HepG2 (cell line): ENCODE measurements around the gene CPHXL2. TPM values are rescaled to one million over a fixed set of nuclear protein-coding genes. Genes with fewer than 3 reads are reported as not detected.

ENCODE experiments used
- GFI1 ChIP-seq: sonication (generic); formaldehyde crosslinking; IDR thresholded peaks from 2 replicates; pipeline ENCODE4 v1.5.0; 2020; ENCODE audit warnings: missing genetic modification reagents, mild to moderate bottlenecking, borderline replicate concordance
- HOXA9 ChIP-seq: sonication (generic); formaldehyde crosslinking; IDR thresholded peaks from 2 replicates; pipeline ENCODE4 v1.8.1; 2022; ENCODE audit warnings: missing genetic modification reagents, mild to moderate bottlenecking, moderate library complexity, borderline replicate concordance
- JUND ChIP-seq: sonication (generic); formaldehyde crosslinking; IDR thresholded peaks from 2 replicates; pipeline ENCODE4 v1.8.0; 2022; ENCODE audit warnings: mild to moderate bottlenecking, missing genetic modification reagents
- SMAD3 ChIP-seq: sonication (generic); formaldehyde crosslinking; IDR thresholded peaks from 2 replicates; pipeline ENCODE4 v1.4.0; 2020; ENCODE audit warnings: missing genetic modification reagents
- SP2 ChIP-seq: sonication (generic); formaldehyde crosslinking; IDR thresholded peaks from 2 replicates; pipeline ENCODE4 v1.5.1; 2020; ENCODE audit warnings: mild to moderate bottlenecking, missing genetic modification reagents
- STAG1 ChIP-seq: sonication (generic); formaldehyde crosslinking; IDR thresholded peaks from 2 replicates; pipeline ENCODE4 v1.4.0; 2020; ENCODE audit warnings: missing genetic modification reagents
- ZBTB3 ChIP-seq: sonication (generic); formaldehyde crosslinking; IDR thresholded peaks from 2 replicates; pipeline ENCODE4 v1.4.0; 2020; ENCODE audit warnings: low read depth, mild to moderate bottlenecking, moderate library complexity, missing genetic modification reagents, borderline replicate concordance
- ZEB1 ChIP-seq: IDR thresholded peaks from 2 replicates; pipeline ENCODE4 v1.6.1; 2012; ENCODE audit warnings: mild to moderate bottlenecking, low read depth, inconsistent platforms; ENCODE audit not compliant: insufficient replicate concordance
- ZFX ChIP-seq: sonication (generic); formaldehyde crosslinking; IDR thresholded peaks from 2 replicates; pipeline ENCODE4 v1.4.0; 2020; ENCODE audit warnings: mild to moderate bottlenecking, low read depth, missing genetic modification reagents, moderate library complexity
- ZMAT3 ChIP-seq: sonication (generic); formaldehyde crosslinking; conservative IDR thresholded peaks from 2 replicates; pipeline ENCODE4 v1.7.0; 2021; ENCODE audit warnings: missing genetic modification reagents
- ZNF510 ChIP-seq: sonication (generic); formaldehyde crosslinking; IDR thresholded peaks from 2 replicates; pipeline ENCODE4 v1.4.0; 2020; ENCODE audit warnings: low read depth, mild to moderate bottlenecking, missing genetic modification reagents
- ZNF556 ChIP-seq: sonication (generic); formaldehyde crosslinking; IDR thresholded peaks from 2 replicates; pipeline ENCODE4 v1.4.0; 2020; ENCODE audit warnings: mild to moderate bottlenecking, missing genetic modification reagents, borderline replicate concordance
- ZNF780A ChIP-seq: sonication (generic); formaldehyde crosslinking; IDR thresholded peaks from 2 replicates; pipeline ENCODE4 v1.8.0; 2022; ENCODE audit warnings: mild to moderate bottlenecking, missing genetic modification reagents, moderate library complexity
- polyA plus RNA-seq, 8 experiments: library from polyadenylated mRNA; depleted of rRNA in 3 of 8; stranded (reverse) in 7 of 8; unstranded in 1 of 8; fragments of >200 nt; fragmentation: Illumina TruSeq in 4 of 8; extraction: Trizol in 4 of 8; gene quantifications; 2 replicates each; pipeline versions ENCODE4 v1.2.1 to v1.2.3, GENCODE V29; 2011 to 2016; ENCODE audit warnings: low read depth in 4 of 8, missing spikeins in 1 of 8, mixed read lengths in 1 of 8; ENCODE audit not compliant: insufficient read depth in 1 of 8
- total RNA-seq, 5 experiments: library from RNA; depleted of rRNA; stranded (reverse); fragments of >200 nt; fragmentation: Illumina TruSeq; extraction: Trizol; gene quantifications; 2 replicates each; pipeline ENCODE4 v1.2.3, GENCODE V29; 2016; ENCODE audit warnings: low read depth in 1 of 5
- TF ChIP-seq, protein P1 (sequence below): sonication (generic); formaldehyde crosslinking; IDR thresholded peaks from 2 replicates; pipeline ENCODE4 v1.4.0; 2020; ENCODE audit warnings: missing genetic modification reagents
- TF ChIP-seq, protein P2 (sequence below), 2 experiments: IDR thresholded peaks; 2 replicates each; pipeline ENCODE4 v1.6.1; 2011 to 2012; ENCODE audit warnings: low read length in 2 of 2, borderline replicate concordance in 1 of 2, low read depth in 1 of 2, mild to moderate bottlenecking in 1 of 2, moderate library complexity in 1 of 2
- TF ChIP-seq, protein P3 (sequence below): sonication (generic); formaldehyde crosslinking; IDR thresholded peaks from 2 replicates; pipeline ENCODE4 v1.4.0; 2020; ENCODE audit warnings: mild to moderate bottlenecking, missing genetic modification reagents
- TF ChIP-seq, protein P4 (sequence below): sonication (generic); formaldehyde crosslinking; IDR thresholded peaks from 2 replicates; pipeline ENCODE4 v1.5.0; 2020; ENCODE audit warnings: mild to moderate bottlenecking, missing genetic modification reagents
- TF ChIP-seq, protein P5 (sequence below): sonication (generic); formaldehyde crosslinking; IDR thresholded peaks from 2 replicates; pipeline ENCODE4 v1.4.0; 2020; ENCODE audit warnings: mild to moderate bottlenecking, missing genetic modification reagents

The CPHXL2 gene
- total and polyA plus RNA-seq, 2 of the 13 experiments (the other 11 are each of a cell fraction or from before 2014, with no cell fraction given), result not detected

DNA sequence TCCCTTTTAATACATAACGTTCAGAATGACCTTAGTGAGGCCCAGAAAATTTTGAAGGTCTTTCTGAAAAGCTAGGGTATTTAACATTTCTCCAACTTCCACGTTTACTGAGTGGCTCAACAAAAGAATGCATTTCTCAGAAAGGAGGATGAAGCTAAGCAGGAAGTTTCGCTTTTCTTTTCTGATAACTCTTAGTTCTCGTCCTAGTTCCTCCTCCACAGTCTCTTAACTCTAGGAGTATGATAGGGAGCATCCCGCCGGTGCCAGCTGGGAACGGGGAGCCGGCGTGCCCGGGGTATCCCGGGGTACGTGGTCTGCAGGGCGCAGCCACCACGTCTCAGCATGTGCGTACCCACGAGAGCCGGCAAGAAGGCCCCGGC lies 29.7 kb downstream of the CPHXL2 start (continued):
- TF ChIP-seq, protein P1, sequence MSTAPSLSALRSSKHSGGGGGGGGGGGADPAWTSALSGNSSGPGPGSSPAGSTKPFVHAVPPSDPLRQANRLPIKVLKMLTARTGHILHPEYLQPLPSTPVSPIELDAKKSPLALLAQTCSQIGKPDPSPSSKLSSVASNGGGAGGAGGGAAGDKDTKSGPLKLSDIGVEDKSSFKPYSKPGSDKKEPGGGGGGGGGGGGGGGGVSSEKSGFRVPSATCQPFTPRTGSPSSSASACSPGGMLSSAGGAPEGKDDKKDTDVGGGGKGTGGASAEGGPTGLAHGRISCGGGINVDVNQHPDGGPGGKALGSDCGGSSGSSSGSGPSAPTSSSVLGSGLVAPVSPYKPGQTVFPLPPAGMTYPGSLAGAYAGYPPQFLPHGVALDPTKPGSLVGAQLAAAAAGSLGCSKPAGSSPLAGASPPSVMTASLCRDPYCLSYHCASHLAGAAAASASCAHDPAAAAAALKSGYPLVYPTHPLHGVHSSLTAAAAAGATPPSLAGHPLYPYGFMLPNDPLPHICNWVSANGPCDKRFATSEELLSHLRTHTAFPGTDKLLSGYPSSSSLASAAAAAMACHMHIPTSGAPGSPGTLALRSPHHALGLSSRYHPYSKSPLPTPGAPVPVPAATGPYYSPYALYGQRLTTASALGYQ (CRISPR knock-in tag), result peak; percentile 0; the same call in 1 of the 2 replicates
- TF ChIP-seq ZBTB3 (CRISPR knock-in tag), result 0 out of 2 replicates have a peak, but pooled peaks have one; percentile 62
- TF ChIP-seq JUND, result no peak
- TF ChIP-seq ZEB1, result peak; percentile 17
- TF ChIP-seq SMAD3, result no peak
- TF ChIP-seq, protein P2, sequence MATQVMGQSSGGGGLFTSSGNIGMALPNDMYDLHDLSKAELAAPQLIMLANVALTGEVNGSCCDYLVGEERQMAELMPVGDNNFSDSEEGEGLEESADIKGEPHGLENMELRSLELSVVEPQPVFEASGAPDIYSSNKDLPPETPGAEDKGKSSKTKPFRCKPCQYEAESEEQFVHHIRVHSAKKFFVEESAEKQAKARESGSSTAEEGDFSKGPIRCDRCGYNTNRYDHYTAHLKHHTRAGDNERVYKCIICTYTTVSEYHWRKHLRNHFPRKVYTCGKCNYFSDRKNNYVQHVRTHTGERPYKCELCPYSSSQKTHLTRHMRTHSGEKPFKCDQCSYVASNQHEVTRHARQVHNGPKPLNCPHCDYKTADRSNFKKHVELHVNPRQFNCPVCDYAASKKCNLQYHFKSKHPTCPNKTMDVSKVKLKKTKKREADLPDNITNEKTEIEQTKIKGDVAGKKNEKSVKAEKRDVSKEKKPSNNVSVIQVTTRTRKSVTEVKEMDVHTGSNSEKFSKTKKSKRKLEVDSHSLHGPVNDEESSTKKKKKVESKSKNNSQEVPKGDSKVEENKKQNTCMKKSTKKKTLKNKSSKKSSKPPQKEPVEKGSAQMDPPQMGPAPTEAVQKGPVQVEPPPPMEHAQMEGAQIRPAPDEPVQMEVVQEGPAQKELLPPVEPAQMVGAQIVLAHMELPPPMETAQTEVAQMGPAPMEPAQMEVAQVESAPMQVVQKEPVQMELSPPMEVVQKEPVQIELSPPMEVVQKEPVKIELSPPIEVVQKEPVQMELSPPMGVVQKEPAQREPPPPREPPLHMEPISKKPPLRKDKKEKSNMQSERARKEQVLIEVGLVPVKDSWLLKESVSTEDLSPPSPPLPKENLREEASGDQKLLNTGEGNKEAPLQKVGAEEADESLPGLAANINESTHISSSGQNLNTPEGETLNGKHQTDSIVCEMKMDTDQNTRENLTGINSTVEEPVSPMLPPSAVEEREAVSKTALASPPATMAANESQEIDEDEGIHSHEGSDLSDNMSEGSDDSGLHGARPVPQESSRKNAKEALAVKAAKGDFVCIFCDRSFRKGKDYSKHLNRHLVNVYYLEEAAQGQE (IDR thresholded peaks at IDR 0.05; ENCODE audit: borderline replicate concordance in 1 of 2, low read depth in 1 of 2, low read length in 2 of 2), result no peak
- TF ChIP-seq ZNF780A (CRISPR knock-in tag), result 0 out of 2 replicates have a peak, but pooled peaks have one; percentile 38
- TF ChIP-seq STAG1 (CRISPR knock-in tag), result 0 out of 2 replicates have a peak, but pooled peaks have one; percentile 16
- TF ChIP-seq ZMAT3 (CRISPR knock-in tag), result 0 out of 2 replicates have a peak, but pooled peaks have one; percentile 11
- 0 out of 2 replicates have a peak, but pooled peaks have one; percentile 13 for TF ChIP-seq HOXA9
- no peak for TF ChIP-seq SP2 (CRISPR knock-in tag)
- TF ChIP-seq, protein P3, sequence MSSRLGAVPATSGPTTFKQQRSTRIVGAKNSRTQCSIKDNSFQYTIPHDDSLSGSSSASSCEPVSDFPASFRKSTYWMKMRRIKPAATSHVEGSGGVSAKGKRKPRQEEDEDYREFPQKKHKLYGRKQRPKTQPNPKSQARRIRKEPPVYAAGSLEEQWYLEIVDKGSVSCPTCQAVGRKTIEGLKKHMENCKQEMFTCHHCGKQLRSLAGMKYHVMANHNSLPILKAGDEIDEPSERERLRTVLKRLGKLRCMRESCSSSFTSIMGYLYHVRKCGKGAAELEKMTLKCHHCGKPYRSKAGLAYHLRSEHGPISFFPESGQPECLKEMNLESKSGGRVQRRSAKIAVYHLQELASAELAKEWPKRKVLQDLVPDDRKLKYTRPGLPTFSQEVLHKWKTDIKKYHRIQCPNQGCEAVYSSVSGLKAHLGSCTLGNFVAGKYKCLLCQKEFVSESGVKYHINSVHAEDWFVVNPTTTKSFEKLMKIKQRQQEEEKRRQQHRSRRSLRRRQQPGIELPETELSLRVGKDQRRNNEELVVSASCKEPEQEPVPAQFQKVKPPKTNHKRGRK, result peak; percentile 85
- TF ChIP-seq GFI1 (CRISPR knock-in tag), result no peak
- TF ChIP-seq, protein P4, sequence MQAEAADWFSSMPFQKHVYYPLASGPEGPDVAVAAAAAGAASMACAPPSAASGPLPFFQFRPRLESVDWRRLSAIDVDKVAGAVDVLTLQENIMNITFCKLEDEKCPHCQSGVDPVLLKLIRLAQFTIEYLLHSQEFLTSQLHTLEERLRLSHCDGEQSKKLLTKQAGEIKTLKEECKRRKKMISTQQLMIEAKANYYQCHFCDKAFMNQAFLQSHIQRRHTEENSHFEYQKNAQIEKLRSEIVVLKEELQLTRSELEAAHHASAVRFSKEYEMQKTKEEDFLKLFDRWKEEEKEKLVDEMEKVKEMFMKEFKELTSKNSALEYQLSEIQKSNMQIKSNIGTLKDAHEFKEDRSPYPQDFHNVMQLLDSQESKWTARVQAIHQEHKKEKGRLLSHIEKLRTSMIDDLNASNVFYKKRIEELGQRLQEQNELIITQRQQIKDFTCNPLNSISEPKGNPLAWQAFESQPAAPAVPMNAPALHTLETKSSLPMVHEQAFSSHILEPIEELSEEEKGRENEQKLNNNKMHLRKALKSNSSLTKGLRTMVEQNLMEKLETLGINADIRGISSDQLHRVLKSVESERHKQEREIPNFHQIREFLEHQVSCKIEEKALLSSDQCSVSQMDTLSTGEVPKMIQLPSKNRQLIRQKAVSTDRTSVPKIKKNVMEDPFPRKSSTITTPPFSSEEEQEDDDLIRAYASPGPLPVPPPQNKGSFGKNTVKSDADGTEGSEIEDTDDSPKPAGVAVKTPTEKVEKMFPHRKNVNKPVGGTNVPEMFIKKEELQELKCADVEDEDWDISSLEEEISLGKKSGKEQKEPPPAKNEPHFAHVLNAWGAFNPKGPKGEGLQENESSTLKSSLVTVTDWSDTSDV (CRISPR knock-in tag), result peak; percentile 37; the same call in 1 of the 2 replicates
- TF ChIP-seq ZNF556 (CRISPR knock-in tag), result no peak
- no peak for TF ChIP-seq ZFX (CRISPR knock-in tag)
- TF ChIP-seq, protein P5, sequence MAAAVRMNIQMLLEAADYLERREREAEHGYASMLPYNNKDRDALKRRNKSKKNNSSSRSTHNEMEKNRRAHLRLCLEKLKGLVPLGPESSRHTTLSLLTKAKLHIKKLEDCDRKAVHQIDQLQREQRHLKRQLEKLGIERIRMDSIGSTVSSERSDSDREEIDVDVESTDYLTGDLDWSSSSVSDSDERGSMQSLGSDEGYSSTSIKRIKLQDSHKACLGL (CRISPR knock-in tag), result no peak
- TF ChIP-seq ZNF510 (CRISPR knock-in tag), result 0 out of 2 replicates have a peak, but pooled peaks have one; percentile 52
